Pons (tissue), 1 donor: Measurements from ENCODE around the gene CACNB4.

ENCODE experiments used
- DNase-seq: peaks from one replicate; pipeline ENCODE4 v3.0.0-alpha.2; 2016; ENCODE audit warnings: low spot score

The CACNB4 gene

DNA sequence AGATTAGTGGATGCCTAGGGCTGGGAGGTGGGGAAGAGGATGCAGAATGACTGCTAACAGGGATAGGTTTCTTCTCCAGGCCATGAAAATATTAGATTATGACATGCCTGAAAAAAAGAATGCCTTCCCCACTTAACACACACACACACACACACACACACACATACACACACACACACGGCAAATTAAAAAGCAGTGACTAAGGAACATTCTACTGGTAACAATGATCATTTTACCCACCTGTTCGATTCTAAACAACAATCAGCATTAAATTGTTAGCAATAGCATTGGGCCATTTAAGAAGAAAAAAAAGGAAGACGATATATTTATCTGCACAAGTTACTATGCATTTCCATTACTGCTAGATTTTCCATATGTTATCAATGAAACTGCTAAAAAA is 10.8 kb downstream of the CACNB4 start:
- no peak for DNase-seq

- DNase-seq, result no peak
These were observed 12.6 kb downstream of the CACNB4 start for GRCh38 chr2:152086231-152086630.

DNA sequence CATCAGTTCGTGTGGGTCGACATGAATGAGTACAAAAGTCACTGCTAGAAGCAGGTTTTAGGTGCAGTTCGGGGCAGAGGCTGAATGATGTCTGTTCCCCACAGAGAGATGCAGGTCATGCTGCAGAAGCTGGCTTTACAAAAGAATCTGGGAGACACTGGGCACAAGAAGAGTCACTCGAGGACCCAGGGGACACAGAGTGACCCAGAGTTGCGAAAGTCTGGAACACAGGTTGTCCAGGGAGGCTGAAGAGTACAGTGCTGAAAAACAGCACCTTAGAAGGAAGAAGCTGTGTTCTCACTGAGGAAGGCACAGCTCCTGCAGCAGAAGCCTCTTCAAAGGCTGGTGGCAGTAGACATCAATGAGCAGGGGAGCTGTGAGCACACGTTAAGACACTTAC is 14.8 kb downstream of the CACNB4 start:
- DNase-seq, result no peak

- no peak for DNase-seq
These were observed 15.5 kb downstream of the CACNB4 start for GRCh38 chr2:152083202-152083875.

DNA sequence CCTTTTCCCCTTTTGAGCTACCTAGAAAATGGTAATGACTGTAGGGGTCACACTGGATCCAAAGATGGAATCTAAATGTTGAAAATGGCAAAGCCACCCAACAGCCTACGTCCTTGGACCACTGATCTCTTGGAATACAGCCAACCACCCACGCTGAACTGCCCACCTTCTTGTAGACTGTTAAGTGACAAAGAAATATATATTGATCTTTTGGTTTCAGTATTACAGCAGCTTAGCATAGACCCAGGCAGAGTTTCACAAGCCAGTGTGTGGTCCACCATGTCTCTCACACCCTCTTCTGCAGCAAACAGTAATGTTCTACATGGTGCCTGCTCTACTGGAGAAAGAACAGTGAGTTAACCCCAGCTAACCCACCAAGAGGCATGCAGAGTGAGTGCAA is 20.2 kb downstream of the CACNB4 start:
- no peak for DNase-seq

DNA sequence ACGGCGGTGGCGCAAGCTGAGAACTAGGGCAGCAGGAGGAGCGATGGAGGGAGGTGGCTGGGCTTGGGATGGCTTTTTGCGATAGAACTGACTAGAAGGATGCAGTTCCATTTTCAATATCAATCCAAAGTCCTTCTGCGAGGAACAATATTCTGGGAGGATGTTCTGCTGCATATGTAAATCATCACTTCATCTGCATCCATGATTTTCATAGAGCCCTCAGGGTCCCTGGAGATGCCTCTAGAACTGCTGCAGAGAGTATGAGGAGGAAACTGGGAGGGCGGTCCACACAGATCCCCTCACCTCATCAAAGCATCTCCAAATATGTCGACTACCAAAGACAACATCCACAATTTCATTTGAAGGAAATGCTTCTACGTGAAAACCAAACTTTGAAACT is 20.8 kb downstream of the CACNB4 start:
- DNase-seq, result no peak

- no peak for DNase-seq
These were observed 23.3 kb downstream of the CACNB4 start for GRCh38 chr2:152075461-152076050.

DNA sequence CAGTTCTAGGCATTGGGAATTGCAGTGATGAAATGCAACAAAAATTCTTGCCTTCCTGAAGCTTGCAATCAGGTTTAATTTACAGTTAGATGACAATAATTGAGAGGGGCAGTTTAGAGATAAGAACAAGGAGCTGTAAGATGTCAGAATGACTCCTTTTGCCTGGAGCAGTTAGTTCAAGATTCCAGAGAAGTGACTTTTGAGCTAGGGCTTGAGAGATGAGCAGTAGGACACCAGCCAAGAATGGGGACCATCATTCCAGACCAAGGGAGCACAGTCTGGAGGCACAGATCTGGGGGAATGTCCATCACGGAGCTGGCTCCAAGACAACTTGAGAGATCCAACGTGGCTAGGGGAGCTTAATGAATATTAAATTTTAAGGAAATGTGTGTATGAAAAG is 26.8 kb downstream of the CACNB4 start:
- DNase-seq, result no peak

DNA sequence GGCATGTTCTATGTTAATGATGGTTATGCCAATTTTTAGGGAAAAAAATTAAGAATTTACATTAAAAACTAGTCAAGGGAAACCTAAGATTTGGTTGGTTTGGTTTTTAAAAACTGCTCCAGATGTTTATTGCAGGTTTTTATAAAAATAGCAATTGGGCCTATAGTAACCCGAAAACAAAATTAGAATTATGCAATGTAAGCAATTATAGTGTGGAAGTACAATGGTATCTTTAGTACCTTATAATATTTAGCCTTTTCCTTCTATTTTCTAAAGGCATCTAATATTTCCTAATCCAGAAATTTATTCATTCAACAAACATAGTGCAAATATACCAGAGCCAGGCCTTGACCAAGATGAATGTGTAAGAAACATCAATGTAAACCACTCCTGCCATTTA is 27.3 kb downstream of the CACNB4 start:
- DNase-seq, result no peak

GRCh38 chr2:152071092-152071491 is 27.8 kb downstream of the CACNB4 start:
- DNase-seq, result no peak

GRCh38 chr2:152068226-152068625 is 30.6 kb downstream of the CACNB4 start:
- no peak for DNase-seq

- no peak for DNase-seq
These were observed 31.0 kb downstream of the CACNB4 start for GRCh38 chr2:152067823-152068222.

DNA sequence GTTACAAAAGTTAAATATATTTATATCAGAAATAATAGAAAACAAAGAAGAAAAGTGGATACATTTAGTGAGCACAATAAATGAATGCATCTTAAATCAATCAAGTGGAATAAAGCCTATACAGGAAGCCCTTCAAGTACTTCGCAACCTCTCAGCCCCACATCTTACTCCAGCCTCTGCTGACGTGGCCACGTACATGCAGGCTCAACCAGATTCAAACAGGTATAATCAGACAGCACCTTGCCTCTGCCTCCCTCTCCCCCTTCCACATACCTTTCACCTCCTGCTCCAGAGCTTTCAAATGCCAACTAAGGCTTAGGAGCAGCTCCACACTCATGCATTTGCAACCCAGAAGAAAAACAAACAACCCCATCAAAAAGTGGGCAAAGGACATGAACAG is 32.9 kb downstream of the CACNB4 start:
- no peak for DNase-seq

DNA sequence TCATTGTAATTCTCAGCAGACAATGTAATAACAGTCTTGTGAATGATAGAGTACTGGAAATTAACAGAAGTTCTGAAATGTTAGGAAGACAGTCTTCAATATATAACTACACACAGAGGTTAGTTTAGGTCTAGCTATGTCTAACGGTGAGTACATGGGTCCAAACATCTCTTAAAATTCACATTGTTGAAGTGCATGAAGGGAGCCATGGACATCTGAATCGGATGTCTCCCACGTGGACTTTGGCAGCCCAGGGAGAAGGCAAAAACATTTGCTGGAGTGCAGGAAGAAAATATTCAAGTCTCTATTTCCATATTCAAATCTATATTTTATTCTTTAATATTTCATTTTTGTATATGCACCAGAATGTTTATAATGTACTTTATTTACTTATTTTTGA is 34.8 kb downstream of the CACNB4 start:
- DNase-seq, result no peak

DNA sequence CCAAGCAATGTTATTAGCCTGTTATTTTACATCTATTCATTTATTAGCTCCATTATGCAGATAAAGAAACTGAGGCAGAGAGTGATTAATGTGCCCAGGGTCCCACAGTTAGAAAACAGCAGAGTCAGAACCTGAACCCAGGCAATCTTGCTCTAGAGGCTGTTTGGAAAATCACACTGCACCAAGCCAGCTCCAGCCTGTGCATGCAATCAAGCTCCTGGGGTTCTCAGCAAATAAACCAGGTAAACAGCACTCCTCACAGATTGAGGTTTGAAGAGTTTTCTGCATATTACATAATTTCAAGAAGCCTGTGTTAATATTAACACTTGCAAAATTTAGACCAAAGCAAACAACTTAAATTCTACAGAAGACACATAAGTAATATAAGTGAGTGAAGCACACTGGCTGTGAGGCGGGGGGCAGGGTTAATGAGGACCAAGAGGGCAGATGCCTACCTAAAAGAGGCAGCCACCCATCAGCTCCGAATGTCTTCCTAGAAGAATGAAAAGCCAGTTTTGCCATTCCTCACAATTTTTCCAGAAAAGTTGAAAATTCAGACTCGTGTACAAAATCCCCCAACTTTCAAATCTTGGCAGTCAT is 35.4 kb downstream of the CACNB4 start:
- DNase-seq, result no peak

DNA sequence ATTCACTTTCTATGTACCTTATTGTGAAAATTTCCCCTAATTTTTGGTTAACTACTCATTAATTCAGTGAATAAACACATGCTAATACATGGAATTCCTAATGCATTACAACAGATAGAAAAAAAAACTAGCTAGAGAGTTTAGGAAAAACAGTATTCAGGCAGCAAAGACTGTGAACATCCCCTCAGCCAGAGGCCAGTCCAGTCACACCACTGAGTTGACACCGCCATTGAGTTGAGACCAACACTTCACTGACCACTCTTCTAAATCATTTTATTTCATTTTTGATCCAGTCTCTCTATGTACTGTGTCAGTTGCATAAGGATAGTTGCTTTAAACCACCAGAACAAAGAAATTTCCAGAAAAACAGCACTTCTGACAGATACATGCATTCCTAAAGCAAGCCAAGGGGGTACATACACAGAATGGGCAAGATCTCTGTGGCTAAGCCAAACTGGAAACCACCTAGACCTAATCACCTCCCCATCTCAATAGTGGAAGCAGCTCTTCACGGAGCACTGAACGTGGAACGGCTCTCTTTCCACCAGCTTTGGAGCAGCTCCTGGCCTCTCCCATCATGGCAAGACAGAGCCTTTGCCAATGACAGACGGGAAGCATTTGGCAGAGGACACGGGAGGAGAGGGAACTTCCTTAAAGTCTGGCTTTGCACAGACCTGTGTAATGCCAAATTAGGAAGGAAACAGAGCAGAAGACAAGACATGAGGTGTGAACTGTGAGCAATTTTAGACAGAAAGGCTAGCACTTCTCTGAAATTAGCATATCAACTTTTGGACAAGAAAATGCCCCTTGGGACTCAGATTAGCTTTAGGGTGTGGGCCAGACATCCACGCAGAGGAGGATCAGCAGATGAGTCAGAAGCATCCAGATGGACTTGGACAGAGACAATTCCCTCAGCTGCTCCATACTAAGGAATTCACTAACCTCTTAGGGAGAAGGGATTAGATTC is 36.4 kb downstream of the CACNB4 start:
- DNase-seq, result peak; percentile 28

DNA sequence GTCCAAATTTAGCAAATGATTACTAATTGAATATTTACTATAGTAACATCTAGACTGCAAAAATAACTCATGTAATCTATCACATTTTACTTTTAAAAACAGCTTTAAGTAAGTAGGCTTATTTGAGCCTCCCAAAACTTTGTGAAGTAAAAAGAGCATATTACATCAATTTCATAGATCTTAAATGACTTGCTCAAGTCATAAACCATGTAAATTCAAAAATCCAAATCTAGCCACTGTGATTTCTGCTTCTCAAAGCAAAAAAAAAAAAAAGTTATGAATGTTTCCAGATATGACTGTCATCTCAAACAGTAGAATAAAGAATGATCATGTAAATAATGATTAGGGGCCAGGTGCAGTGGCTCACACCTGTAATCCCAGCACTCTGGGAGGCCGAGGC is 37.5 kb downstream of the CACNB4 start:
- no peak for DNase-seq

GRCh38 chr2:152058655-152059054 is 40.2 kb downstream of the CACNB4 start:
- no peak for DNase-seq

DNA sequence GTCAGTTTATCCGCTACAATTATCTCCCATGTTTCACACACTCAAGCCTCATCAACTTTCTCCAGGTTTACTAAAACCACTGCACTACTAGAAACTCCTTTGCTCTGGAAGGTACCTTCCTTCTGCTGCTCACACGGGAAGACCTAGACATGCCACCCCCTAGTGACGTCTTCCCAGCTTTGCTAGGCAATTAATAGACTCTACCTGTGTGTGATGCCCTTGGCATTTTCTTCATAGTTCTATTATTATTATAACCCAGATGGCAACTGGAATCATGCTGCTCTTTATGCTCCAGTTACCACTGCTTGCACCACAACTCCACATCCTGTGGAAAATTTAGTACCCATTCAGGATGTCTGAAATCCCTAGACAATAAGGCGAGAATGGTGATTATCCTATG is 42.4 kb downstream of the CACNB4 start:
- DNase-seq, result no peak

DNA sequence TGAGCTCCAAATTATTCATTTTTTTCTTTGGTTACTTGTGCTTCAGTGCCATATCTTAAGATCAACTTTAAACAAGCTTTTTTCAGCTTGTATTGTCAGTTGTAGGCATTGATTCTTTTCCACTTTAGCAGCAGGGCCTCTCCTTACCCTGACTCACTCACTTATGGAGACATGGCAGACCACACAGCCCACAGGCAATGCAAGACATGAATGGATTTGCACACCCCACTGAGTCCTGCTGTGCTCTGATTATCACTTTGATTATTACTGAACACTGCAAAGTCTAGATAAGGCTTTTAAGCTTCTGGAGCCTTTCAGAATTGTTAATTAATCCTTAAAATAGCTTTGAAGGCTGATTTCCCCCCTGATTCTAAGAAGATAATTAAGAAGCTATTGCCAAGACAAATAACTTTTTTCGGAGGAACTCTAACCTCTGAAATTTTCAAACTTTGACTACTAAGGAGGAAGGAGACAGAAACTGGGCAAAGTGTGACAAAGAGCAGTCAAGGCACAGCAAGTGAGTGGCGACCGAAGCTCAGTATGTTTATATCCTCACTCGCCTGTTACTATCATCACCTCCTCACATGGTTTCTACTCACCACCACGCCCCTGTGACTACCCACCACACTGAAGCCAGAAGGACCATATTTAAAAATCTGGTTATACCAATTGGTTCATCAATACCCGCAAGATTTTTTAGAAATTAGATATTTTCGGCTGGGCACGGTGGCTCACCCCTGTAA is 43.3 kb downstream of the CACNB4 start:
- no peak for DNase-seq

- no peak for DNase-seq
These were observed 44.3 kb downstream of the CACNB4 start for GRCh38 chr2:152054593-152054992.

DNA sequence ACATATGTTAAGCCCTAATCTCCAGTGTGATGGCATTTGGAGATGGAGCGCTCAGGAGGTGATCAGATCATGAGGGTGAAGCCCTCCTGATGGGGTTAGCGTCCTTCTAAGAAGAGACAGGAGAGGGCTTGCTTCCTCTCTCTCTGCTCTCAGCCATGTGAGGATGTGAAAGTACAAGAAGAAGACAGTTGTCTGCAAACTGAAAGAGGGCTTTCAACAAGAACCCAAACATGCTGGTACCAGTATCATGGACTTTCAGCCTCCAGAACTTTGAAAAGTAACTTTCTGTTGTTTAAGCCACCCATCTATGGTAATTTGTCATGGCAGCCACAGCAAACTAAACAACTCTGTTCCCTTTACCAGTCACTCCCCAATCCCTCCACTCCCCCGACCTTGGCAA is 47.4 kb downstream of the CACNB4 start:
- no peak for DNase-seq
